GM12874 (cell line): ENCODE results near the gene DCXR.

Experiments used
- CTCF ChIP-seq: IDR thresholded peaks from 2 replicates; pipeline ENCODE4 v1.5.1; 2011; ENCODE audit warnings: low read depth, mild to moderate bottlenecking, control low read depth, low read length, moderate library complexity; ENCODE audit not compliant: insufficient read depth

Gene DCXR

GRCh38 chr17:82077617-82078358 lies 40.3 kb upstream of the DCXR start:
- TF ChIP-seq CTCF, result no peak

- no peak for TF ChIP-seq CTCF
Observed at GRCh38 chr17:82076785-82077591, 39.5 kb upstream of the DCXR start.

GRCh38 chr17:82076018-82076784 lies 38.7 kb upstream of the DCXR start:
- TF ChIP-seq CTCF, result no peak

GRCh38 chr17:82073446-82073845 lies 35.9 kb upstream of the DCXR start:
- TF ChIP-seq CTCF, result no peak

GRCh38 chr17:82072827-82073226 lies 35.3 kb upstream of the DCXR start:
- TF ChIP-seq CTCF, result no peak

- no peak for TF ChIP-seq CTCF
Observed at GRCh38 chr17:82070611-82071010, 33.1 kb upstream of the DCXR start.
